KG1 (cell line): ENCODE measurements around the gene NDUFA3.

ENCODE experiments used
- DNase-seq: peaks from one replicate; lab custom pipeline; 2025; lab: John Stamatoyannopoulos, UW

Gene NDUFA3

DNA sequence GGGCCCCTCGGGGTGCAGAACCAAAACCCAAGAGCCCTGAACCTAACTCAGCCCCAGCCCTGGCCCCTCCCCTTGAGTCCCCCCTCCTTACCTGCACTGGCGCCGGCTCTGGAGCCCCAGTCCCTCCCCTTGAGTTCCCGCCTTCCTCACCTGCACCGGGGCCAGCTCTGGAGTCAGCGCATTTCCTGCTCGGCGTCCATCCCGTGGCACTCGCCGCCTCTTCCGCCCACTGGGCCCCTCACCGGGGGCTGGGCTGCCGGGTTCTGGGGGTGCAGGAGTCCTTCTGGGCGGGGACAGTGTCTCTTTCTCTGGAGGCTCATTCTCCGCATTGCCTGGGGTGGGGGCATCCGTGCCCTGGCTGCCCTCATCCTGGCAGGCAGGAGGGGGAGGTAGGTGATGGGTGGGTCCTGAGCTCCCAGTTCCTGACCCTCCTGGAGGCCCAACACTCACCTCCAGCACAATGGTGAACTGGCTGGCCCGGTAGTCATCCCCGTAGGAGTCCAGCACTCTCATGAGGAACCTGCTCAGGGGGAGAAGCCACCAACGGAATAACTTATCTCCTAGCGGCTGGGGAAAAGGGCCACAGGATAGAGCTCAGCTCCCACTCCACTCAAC, 5.3 kb downstream of the NDUFA3 start:
- DNase-seq = no peak

DNA sequence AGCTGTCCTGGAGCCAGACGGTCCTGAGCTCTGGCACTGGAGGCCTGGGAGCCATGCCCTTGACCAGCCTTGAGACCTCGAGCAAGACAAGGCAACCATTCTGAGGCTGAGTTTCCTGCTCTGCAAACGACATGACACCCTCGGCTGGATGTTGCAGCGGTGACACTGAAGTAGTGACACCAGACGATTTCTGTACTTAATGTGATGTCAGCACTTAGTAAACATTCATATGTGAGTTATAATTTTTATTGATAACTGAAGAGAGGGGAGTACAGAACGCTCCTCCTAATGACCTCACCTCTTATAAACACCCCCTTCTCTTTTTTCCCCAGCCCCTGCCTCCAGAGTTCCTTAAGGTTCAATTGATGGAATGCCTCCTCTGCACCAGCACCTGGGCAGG, 5.8 kb downstream of the NDUFA3 start:
- no peak for DNase-seq

DNA sequence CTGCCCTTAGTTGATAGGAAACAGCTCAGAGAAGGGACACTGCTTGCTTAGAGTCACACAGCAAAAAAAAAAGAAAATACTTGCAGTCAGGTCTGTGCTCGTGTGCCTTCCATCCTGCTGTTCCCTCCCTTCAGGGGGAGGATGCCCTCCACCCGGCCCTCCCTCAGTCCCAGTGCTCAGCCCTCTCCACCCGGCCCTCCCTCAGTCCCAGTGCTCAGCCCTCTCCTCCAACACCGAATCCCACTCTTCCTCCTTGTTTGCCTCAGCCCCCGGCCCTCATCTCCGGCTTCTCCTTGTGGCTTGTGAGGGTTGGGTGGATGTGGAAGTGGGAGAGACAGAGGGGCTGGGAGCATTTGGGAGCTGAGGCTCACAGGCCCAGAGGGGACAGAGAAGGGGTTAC, 7.0 kb downstream of the NDUFA3 start:
- DNase-seq = no peak

DNA sequence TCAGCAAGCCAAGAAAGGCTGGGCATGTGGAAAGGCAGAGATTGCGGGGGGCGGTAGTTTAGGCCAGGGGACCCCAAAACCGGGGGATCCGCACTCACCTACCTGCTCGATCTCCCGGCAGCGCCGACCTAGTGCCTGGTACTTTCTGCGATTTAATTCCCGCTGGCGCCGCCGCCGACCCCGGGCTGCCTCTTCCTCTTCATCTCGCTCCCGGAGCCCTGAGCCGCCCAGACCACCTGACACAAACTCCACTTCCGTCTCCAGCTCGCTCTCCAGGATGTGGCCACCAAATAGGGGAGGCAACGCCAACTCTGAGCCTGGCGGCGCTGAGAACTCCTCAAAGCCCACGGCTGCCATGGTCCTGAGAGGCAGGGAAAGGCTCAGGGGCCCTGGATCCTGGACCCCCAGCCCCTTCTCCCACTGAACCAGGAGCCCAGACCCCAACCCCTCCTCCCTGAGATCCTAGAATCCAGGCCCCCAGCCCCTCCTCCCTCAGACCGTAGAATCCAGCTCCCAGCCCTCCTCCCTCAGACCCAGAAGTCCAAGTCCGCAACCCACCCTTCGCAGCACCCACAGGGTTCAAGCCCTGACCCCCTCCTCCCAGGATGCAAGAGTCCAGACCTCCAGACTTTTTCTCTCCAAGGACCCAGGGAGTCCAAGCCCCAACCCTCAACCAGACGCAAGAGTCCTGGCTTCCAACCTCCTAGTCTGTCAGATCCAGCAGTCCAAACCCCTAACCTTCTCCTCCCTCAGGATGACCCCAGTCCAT, 11.9 kb downstream of the NDUFA3 start:
- no peak for DNase-seq

DNA sequence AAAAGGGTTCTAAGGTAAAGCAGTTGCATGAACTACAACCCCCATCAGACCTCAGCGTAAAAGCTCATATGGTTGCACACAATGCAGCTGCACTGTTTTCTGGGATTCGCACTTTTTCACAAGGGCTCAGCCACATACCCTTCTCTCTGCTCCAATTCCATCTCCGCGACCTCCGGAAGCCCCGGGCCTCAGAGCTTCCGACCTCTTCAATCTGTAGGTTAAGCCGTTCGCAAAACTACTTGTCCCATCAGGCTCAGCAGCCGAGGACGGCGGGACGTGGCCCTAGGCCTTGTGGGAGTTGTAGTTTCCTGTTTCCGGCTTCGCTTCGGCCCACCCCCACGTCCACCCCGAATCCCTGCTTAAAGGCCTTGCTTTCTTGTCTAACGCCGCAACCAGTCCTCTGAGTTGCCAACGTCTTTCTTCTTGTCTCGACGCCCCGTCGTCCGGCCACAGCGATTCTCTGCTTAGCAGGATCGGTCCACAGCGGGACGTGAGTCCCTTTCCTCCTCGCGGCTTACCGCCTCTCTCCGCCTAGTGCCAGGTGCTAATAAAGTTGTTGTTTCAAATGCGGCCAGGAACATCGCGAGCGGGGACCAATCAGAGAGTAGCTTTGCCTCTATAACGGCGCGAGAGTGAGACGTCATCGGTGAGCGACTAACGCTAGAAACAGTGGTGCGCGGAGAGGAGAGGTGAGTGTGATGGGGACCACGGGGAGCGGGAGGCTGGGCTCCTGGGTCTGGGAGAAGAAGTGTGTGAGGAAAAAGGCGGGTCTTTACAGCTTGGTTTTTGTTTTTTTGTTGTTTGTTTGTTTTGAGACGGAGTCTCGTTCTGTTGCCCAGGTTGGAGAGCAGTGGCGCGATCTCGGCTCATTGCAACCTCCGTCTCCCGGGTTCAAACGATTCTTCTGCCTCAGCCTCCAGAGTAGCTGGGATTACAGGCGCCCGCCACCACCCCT, 12.7 kb downstream of the NDUFA3 start, which contains the start of the genes PRPF31 and TFPT:
Gene PRPF31 (plus strand): TSS at position 646 of the 955 bp plus-strand sequence. CDS start 2,525 bp downstream, outside the sequence.
Gene TFPT (minus strand): TSS at position 549 of the 955 bp plus-strand sequence. CDS start 388 bp downstream, at position 161.
- DNase-seq = peak; percentile 98

DNA sequence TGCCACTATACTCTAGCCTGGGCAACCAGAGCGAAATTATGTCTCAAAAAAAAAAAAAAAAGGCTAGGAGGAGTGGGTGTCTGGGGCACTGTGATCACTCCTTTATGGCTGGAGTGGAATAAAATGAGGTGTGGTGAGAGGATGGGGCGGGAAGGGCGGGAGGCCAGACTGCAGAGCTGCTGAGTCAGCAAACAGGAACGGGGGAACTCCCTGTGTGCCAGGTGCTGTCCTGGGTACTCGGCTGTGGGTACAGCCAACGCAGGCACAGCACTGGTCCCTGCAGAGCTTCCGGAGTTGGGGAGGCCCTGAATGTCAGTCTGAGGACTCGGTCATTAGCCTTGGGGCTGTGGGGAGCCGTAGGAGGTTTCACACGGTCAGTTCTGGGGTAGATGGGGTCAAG, 18.6 kb downstream of the NDUFA3 start:
- no peak for DNase-seq

DNA sequence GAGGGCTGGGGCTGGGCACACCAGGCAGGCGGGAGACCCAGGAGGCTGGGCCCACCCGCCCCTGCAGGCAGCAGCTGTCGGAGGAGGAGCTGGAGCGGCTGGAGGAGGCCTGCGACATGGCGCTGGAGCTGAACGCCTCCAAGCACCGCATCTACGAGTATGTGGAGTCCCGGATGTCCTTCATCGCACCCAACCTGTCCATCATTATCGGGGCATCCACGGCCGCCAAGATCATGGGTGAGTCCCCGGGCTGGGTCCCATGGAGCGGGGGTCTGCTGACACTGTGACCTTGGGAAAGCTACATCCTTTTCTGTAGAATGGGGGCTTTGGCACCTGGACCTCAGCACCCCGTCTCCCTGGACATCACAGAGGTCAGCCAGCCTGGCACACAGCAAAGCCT, 21.0 kb downstream of the NDUFA3 start:
- no peak for DNase-seq

DNA sequence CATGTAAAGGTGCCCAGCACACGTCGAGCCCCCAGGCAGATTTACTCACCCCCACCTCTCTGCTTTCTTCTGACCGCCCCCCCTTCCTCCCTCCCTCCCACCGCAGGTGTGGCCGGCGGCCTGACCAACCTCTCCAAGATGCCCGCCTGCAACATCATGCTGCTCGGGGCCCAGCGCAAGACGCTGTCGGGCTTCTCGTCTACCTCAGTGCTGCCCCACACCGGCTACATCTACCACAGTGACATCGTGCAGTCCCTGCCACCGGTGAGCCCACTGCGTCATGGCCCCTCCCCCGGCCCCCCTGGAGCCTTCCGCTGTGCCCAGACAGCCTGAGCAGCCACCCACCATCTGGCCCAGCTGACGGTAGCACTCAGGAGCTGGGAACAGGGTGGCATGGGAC, 21.7 kb downstream of the NDUFA3 start:
- no peak for DNase-seq

DNA sequence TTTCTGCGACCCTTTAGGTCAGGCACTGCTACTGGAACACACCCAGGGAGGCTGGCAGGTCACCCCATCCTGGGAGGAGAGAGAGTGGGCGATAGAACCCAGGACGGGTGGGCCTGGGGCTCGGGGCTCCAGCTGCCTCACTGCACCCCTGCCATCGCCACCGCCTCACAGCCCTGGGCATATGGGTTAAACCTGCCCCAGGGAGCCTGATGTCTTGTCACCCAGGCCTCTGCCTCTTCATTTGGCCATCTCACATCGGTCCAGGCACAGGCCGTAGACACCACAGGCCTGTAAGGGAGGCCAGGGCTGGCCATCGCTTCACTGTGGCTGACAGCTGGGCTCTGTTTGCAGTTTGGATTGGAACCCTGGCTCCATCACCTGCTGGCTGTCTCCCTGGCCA, 23.1 kb downstream of the NDUFA3 start:
- no peak for DNase-seq

DNA sequence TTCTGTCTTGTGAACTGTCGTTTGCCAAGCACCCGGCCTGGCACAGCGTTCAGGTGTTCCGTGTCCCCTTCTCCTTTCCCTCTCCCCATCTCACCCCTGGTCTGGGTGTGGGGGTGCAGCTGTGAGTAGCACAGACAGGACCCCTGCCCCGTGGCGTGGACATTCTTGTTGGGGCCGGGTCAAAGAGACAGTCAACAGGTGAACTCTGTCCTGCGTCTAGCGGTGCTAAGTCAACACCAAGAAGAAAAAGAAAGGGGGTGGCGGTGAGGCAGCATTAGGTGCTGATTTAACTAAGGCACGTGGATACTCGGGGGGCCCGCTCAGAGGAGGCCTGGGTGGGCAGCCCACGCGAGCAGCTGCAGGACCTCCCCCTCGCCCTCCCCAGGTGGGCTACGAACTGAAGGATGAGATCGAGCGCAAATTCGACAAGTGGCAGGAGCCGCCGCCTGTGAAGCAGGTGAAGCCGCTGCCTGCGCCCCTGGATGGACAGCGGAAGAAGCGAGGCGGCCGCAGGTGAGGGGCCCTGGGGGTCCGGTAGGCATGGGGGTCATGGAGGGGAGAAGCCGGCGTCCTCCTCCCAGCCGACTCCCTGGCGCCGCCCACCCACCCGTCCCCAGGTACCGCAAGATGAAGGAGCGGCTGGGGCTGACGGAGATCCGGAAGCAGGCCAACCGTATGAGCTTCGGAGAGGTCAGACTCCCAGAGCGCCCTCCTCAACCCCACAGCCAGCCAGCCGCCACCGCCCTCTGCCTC, 25.2 kb downstream of the NDUFA3 start:
- DNase-seq = no peak

DNA sequence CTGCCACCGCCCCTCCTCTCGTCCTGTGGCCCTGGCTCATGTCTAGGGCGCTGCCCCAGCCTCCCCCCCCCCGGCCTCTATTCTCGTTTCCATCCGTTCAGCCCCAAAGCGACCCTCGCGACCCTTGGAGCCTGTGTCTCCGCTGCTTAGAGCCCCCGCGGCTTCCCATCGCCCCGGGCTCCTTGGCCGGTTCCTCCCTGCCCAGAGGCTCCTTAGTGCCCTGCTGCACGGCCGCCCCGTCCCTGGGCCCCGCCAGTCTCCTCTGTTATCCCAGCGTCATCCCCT, 25.7 kb downstream of the NDUFA3 start:
- DNase-seq = no peak

DNA sequence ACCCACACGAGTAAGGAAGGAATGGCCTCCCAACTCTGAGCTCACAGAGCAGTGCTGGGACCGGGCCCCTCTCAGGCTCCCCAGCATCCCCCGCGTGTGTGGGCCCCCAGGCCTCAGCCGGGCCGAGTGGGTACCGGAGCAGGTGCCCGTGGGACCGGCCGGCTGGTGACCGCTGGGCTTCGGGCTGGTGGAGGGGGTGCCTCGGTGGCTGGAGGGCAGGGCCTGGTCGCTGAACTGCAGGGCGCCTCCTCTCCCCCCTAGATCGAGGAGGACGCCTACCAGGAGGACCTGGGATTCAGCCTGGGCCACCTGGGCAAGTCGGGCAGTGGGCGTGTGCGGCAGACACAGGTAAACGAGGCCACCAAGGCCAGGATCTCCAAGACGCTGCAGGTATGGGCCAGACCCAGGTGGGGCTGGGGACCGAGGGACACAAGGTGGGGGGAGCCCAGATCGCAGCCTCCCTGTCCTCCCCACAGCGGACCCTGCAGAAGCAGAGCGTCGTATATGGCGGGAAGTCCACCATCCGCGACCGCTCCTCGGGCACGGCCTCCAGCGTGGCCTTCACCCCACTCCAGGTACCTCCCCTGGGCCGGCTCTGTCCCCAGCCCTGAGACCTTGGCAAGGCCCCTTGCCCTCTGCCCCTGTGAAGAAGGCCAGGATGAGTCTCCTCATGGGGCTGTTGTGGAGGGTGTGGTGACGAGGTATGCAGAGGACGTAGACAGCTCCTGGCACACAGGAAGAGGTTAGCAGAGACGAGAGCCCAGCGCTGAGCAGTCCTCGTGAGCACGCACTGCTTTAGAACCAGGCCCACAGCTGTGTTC, 26.4 kb downstream of the NDUFA3 start:
- DNase-seq = no peak

DNA sequence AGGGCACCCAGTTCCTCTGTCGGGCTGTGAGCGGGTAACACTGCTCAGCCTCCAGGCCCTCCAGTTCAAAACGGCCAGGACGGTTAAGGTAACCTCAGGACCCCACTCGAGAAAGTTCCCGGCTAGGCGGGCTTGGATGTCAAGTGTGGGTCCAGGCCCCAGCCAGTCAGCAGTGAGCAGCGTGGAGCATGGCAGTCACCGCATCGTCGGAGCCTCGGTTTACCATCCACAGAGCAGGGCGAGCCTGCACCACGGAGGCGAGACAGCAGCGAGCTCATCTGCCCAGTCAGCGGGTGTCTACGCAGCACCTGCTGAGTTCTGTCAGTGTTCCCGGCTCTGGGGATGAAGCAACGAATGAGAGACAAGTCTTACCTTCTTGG, 27.0 kb downstream of the NDUFA3 start:
- no peak for DNase-seq

DNA sequence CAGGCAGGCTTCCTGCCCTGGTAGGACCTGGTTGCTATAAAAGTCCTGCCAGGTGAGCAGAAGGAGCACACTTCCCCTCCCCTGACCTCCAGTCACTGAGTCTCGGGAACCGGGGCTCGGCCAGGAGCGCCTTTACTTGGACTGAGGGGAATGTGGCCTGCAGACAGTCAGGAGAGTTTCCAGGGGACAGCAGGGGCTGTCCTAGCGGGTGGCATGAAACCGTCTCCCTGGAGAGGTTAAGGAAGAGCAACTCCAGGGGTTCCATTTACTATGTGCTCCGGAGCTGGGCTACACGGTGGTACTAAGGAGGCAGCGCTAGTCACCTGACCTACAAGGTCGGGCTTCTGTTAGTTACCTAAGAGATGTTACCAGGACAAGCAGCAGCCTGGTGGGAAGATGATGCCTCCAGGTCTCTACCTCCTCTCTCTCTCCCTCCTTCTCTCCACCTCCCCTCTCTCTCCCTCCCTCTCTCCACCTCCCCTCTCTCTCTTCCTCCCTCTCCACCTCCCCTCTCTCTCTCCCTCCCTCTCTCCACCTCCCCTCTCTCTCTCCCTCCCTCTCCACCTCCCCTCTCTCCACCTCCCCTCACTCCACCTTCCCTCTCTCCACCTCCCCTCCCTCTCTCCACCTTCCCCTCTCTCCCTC, 30.8 kb downstream of the NDUFA3 start:
- no peak for DNase-seq

DNA sequence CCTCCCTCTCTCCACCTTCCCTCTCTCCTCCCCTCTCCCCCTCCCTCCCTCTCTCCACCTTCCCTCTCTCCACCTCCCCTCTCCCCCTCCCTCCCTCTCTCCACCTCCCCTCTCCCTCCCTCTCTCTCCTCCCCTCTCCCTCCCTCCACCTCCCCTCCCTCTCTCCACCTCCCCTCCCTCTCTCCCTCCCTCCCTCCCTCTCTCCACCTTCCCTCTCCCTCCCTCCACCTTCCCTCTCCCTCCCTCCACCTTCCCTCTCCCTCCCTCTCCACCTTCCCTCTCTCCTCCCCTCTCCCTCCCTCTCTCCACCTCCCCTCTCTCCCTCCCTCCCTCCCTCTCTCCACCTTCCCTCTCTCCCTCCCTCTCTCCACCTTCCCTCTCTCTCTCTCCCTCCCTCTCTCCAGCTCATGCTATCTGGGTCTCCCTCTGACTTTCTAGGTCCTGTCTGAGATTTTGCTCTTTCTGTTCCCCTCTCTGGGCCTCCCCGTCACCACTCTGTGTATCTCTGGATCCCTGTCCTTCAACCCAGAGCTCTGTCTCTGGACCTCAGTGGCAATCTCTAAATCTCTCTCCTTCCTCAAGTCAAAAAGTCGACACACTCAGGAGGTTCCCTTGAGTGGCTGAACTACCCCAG, 31.4 kb downstream of the NDUFA3 start:
- DNase-seq = no peak

DNA sequence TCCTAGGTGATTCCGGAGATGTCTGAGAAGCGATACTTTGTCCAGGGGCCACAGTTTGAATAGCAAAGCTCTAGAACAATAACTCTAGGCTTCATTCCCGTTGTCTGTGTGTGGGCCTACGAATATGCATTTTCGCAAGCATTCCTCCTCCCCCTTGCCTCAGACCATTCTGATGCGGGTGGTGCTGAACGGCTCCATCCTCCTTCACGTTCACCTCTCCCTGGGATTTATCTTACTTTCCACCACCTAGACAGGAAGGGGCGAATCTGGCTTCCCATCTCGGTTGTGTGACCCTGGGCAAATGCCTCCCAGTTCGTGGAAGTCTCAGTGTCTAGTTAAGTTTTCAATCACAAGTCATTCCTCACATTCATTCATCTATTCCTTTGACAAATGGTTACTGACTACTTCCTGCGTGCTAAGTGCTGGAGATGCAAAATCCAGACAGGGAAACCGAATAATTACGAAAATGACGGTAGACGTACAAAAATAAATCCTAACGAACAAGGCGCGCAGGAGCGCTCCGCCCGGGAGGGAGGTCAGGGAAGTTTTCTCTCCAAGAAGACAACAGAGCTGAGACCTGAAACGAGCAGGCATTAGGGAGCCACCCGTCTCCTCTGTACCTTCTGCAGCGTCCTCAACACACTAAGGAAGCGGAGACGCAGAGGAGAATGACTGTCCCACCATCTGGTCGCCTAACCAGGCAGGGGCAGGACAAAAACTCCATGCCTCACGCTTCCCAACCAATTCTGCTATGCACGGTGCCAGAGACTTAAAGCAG, 33.6 kb downstream of the NDUFA3 start:
- peak; percentile 68 for DNase-seq

DNA sequence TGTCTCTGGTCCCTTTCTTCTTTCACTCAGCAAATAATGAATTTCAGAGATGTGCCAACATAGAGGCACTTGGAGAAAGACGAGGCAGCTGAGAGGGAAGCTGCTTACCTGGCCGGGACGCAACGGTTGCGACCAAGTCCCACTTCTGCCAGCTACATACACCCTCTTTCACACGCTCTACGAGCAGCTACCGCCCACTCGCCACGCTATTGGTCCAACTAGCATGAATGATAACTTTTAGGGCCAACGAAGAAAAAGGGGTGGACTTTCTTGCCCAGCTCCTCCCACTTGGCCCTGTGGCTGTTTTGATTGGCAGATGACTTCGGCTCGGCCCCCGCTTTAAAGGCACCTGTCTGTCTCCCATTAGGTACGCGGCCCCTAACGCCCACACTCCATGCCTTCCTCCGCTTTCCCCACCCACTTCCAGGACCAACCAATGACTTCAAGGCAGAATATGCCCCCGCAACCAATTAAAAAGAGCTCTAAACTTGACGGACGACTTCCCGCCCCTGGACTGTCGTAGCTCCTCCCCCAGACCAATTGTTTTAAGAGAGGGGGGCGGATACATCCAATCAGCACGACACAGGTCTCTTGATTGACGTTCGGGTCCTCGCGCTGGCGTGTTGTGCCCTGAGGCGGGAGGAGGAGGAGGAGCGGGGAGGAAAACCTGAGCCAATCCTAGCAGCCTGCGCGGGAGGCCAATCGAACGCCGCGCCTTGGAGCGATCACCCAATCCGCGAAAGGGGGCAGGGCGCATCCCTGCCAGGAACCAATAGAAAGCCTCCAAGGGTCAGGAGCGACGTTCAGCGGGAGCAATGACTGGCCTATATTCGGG, 34.4 kb downstream of the NDUFA3 start:
- peak; percentile 100 for DNase-seq

DNA sequence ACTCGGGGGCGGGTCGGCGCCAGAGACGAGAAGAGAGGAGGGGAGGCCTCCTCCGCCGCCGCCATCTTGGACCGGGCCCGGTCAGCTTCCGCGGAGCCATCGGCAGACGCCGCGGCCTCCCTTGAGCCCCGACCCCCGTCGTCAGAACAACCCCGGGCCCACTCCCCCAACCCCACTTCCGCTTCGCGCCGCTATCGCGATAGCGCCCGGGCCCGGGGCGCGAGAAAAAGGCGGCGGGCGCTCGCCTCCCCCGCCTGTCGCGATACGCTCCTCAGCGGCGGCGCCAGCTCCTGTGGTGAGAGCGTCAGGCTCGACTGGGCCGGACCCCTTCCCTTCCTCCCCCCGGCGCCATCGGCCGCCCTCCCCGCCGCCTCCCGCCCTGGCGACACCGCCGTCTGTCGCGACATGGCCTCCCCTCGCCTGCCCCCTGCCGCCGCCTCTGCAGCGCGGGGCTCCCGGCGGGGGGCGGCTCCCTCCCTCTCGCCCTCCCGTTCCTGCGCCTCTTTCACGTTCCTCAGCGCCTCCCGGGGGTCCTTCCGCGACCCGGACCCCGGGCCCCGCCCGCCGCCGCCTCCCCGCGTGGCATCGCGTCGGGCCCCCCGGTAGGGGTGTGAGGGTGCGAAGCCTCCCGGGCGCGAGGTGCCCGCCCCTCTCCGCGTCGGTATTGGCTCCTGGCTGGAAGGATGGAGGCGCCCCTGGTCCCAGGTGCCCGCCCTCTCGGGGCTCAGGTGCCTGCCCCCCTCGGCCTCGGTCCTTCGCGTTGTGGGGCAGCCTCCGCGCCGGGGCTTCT, 35.2 kb downstream of the NDUFA3 start, which contains the start of gene CNOT3:
Gene CNOT3 (plus strand): TSS at position 64 of the 790 bp plus-strand sequence. CDS start 5,217 bp downstream, outside the sequence.
- DNase-seq = no peak
